Common myeloid progenitor, CD34-positive (primary cell): ENCODE results near the gene SYT7.

ENCODE experiments used
- CTCF ChIA-PET: fragments of 350-600 bp; sonication (Branson Sonifier 250); formaldehyde crosslinking; loops from one replicate; lab custom pipeline; 2021; ENCODE audit warnings: antibody characterized with exemption; lab: Charles Lee
- POLR2A ChIA-PET: fragments of 350-600 bp; sonication (Branson Sonifier 250); formaldehyde crosslinking; loops from one replicate; lab custom pipeline; 2021; ENCODE audit warnings: antibody characterized with exemption; lab: Charles Lee
- DNase-seq, 3 donors: peaks; one replicate each; pipeline versions ENCODE4 v3.0.0 to v3.0.0-alpha.2; 2013
- H3K27ac ChIP-seq, 2 experiments: 1 replicate in 1 of 2; 2 replicates in 1 of 2; pipeline ENCODE4 v1.7.0; 2013; ENCODE audit warnings: inconsistent platforms in 2 of 2, low read length in 2 of 2, mild to moderate bottlenecking in 2 of 2, low read depth in 1 of 2, moderate library complexity in 1 of 2; ENCODE audit not compliant: severe bottlenecking in 2 of 2, insufficient read depth in 1 of 2, poor library complexity in 1 of 2
- H3K27me3 ChIP-seq, 5 experiments: replicated peaks in 2 of 5; 1 replicate in 3 of 5; 2 replicates in 2 of 5; pipeline versions ENCODE4 v1.6.1 to v1.7.0; 2013; ENCODE audit warnings: low read length in 4 of 5, mild to moderate bottlenecking in 2 of 5, moderate library complexity in 2 of 5, inconsistent platforms in 1 of 5; ENCODE audit not compliant: insufficient read depth in 5 of 5, control insufficient read depth in 4 of 5
- H3K36me3 ChIP-seq, 4 experiments: 1 replicate in 2 of 4; 2 replicates in 2 of 4; pipeline versions ENCODE4 v1.6.1 to v1.7.0; 2013; ENCODE audit warnings: low read length in 3 of 4, control low read depth in 1 of 4, mild to moderate bottlenecking in 1 of 4; ENCODE audit not compliant: control insufficient read depth in 4 of 4, insufficient read depth in 4 of 4
- H3K4me1 ChIP-seq, 4 experiments: 1 replicate in 3 of 4; 2 replicates in 1 of 4; pipeline versions ENCODE4 v1.6.1 to v1.7.1; 2013; ENCODE audit warnings: low read length in 3 of 4, mild to moderate bottlenecking in 3 of 4, control low read depth in 1 of 4, inconsistent platforms in 1 of 4, moderate library complexity in 1 of 4; ENCODE audit not compliant: control insufficient read depth in 4 of 4, insufficient read depth in 4 of 4; ENCODE audit errors: control extremely low read depth in 1 of 4
- H3K4me3 ChIP-seq, 7 experiments: 1 replicate in 4 of 7; 2 replicates in 3 of 7; pipeline versions ENCODE4 v1.5.1 to v1.7.0; 2013; ENCODE audit warnings: mild to moderate bottlenecking in 7 of 7, low read length in 6 of 7, moderate library complexity in 6 of 7, inconsistent platforms in 2 of 7, low read depth in 2 of 7, control low read depth in 1 of 7; ENCODE audit not compliant: insufficient read depth in 4 of 7, control insufficient read depth in 1 of 7; ENCODE audit errors: extremely low read depth in 1 of 7
- H3K9me3 ChIP-seq, 5 experiments: 1 replicate in 4 of 5; 2 replicates in 1 of 5; pipeline versions ENCODE4 v1.6.1 to v1.7.1; 2013; ENCODE audit warnings: low read length in 4 of 5, mild to moderate bottlenecking in 2 of 5, inconsistent platforms in 1 of 5, low read depth in 1 of 5, moderate library complexity in 1 of 5; ENCODE audit not compliant: control insufficient read depth in 4 of 5, insufficient read depth in 2 of 5; ENCODE audit errors: control extremely low read depth in 1 of 5
- whole genome bisulfite sequencing: methylation state at CpG from one replicate; pipeline ENCODE4 v1.1.5; 2013; ENCODE audit not compliant: insufficient coverage; 5-methylcytosine and 5-hydroxymethylcytosine counted together

The SYT7 gene

GRCh38 chr11:61486011-61486620 is 94.8 kb downstream of the SYT7 start:
- H3K4me3 ChIP-seq = no peak overlapping the region
- POLR2A ChIA-PET = no interaction called here
- DNase-seq = no peak
- peaks cover 0 to 4% (median 0%) of the 10 kb centered on the region in 5 experiments for H3K27me3 ChIP-seq
- H3K27ac ChIP-seq = no peak overlapping the region
- H3K4me1 ChIP-seq = peaks cover 0 to under 1% (median 0%) of the 10 kb centered on the region in 4 experiments
- H3K9me3 ChIP-seq = no peaks in the 10 kb centered on the region
- 95% methylated on average over 3 of the region's 6 CpGs for WGBS
- H3K36me3 ChIP-seq = peaks cover 0 to 9% (median 0%) of the 10 kb centered on the region in 4 experiments
- CTCF ChIA-PET = interaction anchor here (1.9 to 29.0 kb wide), 2 partner anchors 8 to 31 kb away, joined by 8 to 453 read pairs; partner anchors contain the start of gene LRRC10B

- no peak overlapping the region for H3K27ac ChIP-seq
- H3K36me3 ChIP-seq = peaks cover 0 to 9% (median 0%) of the 10 kb centered on the region in 4 experiments
- CTCF ChIA-PET = interaction anchor here (1.4 to 29.0 kb wide), 2 partner anchors 11 to 32 kb away, joined by 4 to 453 read pairs; partner anchors contain the start of gene LRRC10B
- DNase-seq = no peak
- WGBS = 98% methylated on average over 10 of the region's 11 CpGs
- peaks cover 0 to 4% (median 0%) of the 10 kb centered on the region in 4 experiments for H3K4me1 ChIP-seq
- POLR2A ChIA-PET = no interaction called here
- no peaks in the 10 kb centered on the region for H3K9me3 ChIP-seq
- no peak overlapping the region for H3K4me3 ChIP-seq
- H3K27me3 ChIP-seq = peaks cover 0 to 4% (median 0%) of the 10 kb centered on the region in 5 experiments
Observed at GRCh38 chr11:61485080-61485479, 95.8 kb downstream of the SYT7 start.

- POLR2A ChIA-PET = interaction anchor here (0.7 kb wide), 1 partner anchor 571 kb away, joined by 7 read pairs; no protein-coding TSS in a partner anchor
- Histone ChIP-seq H3K36me3 (peaks cover 0 to 9% (median 0%) of the 10 kb centered on the region in 4 experiments), H3K27me3 (peaks cover 0 to 6% (median 0%) of the 10 kb centered on the region in 5 experiments), H3K27ac (no peak overlapping the region), H3K4me3 (no peak overlapping the region), H3K9me3 (no peaks in the 10 kb centered on the region), H3K4me1 (peaks cover 0 to 4% (median 0%) of the 10 kb centered on the region in 4 experiments)
- 98% methylated on average over 7 of the region's 11 CpGs for WGBS
- DNase-seq = no peak
- CTCF ChIA-PET = interaction anchor here (1.2 to 29.0 kb wide), 3 partner anchors 10 to 32 kb away, joined by 3 to 453 read pairs (median 4); partner anchors contain the start of gene LRRC10B
Observed at GRCh38 chr11:61484541-61484940, 96.3 kb downstream of the SYT7 start.

- POLR2A ChIA-PET = no interaction called here
- Histone ChIP-seq H3K4me3 (no peak overlapping the region), H3K36me3 (peaks cover 0 to 8% (median 0%) of the 10 kb centered on the region in 4 experiments), H3K4me1 (peaks cover 0 to 7% (median 0%) of the 10 kb centered on the region in 4 experiments), H3K9me3 (no peaks in the 10 kb centered on the region), H3K27ac (no peak overlapping the region), H3K27me3 (peaks cover 0 to 5% (median 0%) of the 10 kb centered on the region in 5 experiments)
- CTCF ChIA-PET = interaction anchor here (0.6 to 29.0 kb wide), 12 partner anchors 10 to 252 kb away, joined by 3 to 453 read pairs (median 4); partner anchors contain the start of gene LRRC10B
- 43% methylated on average over 6 of the region's 7 CpGs for WGBS
- DNase-seq = peak in 2 of 3 donors; percentile 7 to 18
Observed at GRCh38 chr11:61482513-61482912, 98.4 kb downstream of the SYT7 start.

GRCh38 chr11:61481806-61482205 is 99.1 kb downstream of the SYT7 start:
- ChIA-PET CTCF (interaction anchor here (0.6 to 29.0 kb wide), 11 partner anchors 9 to 196 kb away, joined by 3 to 453 read pairs (median 4); partner anchors contain the start of gene LRRC10B), POLR2A (no interaction called here)
- WGBS = 87% methylated on average over 8 of the region's 10 CpGs
- no peak overlapping the region for H3K4me3 ChIP-seq
- peaks cover 0 to 5% (median 0%) of the 10 kb centered on the region in 5 experiments for H3K27me3 ChIP-seq
- no peaks in the 10 kb centered on the region for H3K9me3 ChIP-seq
- DNase-seq = no peak
- H3K27ac ChIP-seq = no peak overlapping the region
- peaks cover 0 to 7% (median 0%) of the 10 kb centered on the region in 4 experiments for H3K4me1 ChIP-seq
- peaks cover 0 to 1% (median 0%) of the 10 kb centered on the region in 4 experiments for H3K36me3 ChIP-seq

GRCh38 chr11:61480994-61481335 is 99.9 kb downstream of the SYT7 start:
- DNase-seq = peak; percentile 4 to 41 (median 33)
- H3K36me3 ChIP-seq = no peaks in the 10 kb centered on the region
- peaks cover 0 to 5% (median 0%) of the 10 kb centered on the region in 5 experiments for H3K27me3 ChIP-seq
- H3K27ac ChIP-seq = no peak overlapping the region
- H3K9me3 ChIP-seq = no peaks in the 10 kb centered on the region
- ChIA-PET CTCF (interaction anchor here (1.5 to 29.0 kb wide), 3 partner anchors 8 to 158 kb away, joined by 4 to 453 read pairs (median 9); partner anchors contain the start of gene LRRC10B), POLR2A (interaction anchor here (0.6 kb wide), 1 partner anchor 26 kb away, joined by 3 read pairs; no protein-coding TSS in a partner anchor)
- WGBS = 88% methylated on average over 2 of the region's 7 CpGs
- H3K4me3 ChIP-seq = no peak overlapping the region
- peaks cover 0 to 7% (median 0%) of the 10 kb centered on the region in 4 experiments for H3K4me1 ChIP-seq
